HG03571 (cell line): Measurements from ENCODE around the gene PARN.
"Not testable (repeated sequence)": the region's sequence is repeated elsewhere in the genome, so short reads cannot be mapped to it uniquely, and the experiment has no call there.

Experiments
- ATAC-seq: cut with Tn5 transposase; IDR thresholded peaks from one replicate; pipeline ENCODE4 v1.9.1; 2021; ENCODE audit not compliant: unreplicated experiment

The PARN gene

GRCh38 chr16:14405611-14406537 lies 224.2 kb downstream of the PARN start:
- peak; percentile 81 for ATAC-seq

DNA sequence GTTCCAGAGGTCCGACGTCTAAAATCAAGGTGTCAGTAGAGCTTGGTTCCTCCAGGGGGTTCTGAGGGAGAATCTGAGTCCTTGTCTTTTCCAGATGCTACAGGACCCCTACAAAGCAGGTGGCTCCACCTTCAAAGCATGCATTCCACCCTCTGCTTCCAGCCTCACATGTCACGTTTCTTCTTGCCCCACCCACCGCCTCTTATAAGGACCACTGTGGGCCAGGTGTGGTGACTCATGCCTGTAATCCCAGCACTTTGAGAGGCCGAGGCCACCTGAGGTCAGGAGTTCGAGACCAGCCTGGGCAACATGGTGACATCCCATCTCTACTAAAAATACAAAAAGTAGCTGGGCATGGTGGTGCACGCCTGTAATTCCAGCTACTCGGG lies 227.1 kb downstream of the PARN start:
- not testable (repeated sequence) for ATAC-seq

DNA sequence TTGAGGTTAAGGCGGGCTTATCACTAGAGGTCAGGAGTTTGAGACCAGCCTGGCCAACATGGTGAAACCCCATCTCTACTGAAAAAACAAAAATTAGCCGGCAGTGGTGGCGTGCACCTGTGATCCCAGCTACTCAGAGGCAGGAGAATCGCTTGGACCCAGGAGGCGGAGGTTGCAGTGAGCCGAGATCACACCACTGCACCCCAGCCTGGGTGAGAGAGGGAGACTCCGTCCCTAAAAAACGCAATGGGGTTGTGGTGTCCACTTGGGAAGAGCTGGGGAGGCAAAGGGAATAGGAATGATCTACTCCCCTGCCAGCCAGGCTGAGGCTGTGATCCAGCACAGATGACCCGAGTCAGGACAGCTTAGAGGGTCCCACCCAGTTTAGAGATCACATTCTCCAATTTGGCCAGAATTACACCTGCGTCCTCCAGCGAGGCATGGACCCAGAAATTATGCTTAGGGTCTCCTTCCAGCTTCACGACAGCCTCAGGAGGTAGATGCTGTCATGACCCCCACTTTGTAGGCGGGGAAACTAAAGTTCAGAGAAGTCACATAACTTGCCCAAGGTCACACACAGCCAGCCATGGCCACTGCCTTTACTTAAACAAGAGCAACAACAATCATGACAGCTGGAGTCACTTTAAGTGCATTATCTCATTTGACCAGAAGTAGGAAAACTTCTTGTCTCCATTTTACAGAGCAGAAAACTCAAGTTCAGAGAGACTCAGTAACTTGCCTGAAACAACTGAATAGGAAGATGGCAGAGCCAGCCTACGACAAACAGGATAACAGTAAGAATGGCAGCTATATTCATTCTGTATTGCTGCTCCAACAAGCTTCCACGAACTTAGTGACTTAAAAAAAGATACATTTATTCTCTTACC lies 227.7 kb downstream of the PARN start:
- not testable (repeated sequence) for ATAC-seq

- not testable (repeated sequence) for ATAC-seq
These were observed 228.4 kb downstream of the PARN start for GRCh38 chr16:14401711-14402061.

GRCh38 chr16:14400978-14401710 lies 228.9 kb downstream of the PARN start:
- not testable (repeated sequence) for ATAC-seq

- no peak for ATAC-seq
These were observed 229.6 kb downstream of the PARN start for GRCh38 chr16:14400285-14400977.

GRCh38 chr16:14399378-14400284 lies 230.4 kb downstream of the PARN start:
- no peak for ATAC-seq

- no peak for ATAC-seq
These were observed 231.9 kb downstream of the PARN start for GRCh38 chr16:14398014-14398717.

- not testable (repeated sequence) for ATAC-seq
These were observed 234.3 kb downstream of the PARN start for GRCh38 chr16:14395710-14396304.

- no peak for ATAC-seq
These were observed 235.2 kb downstream of the PARN start for GRCh38 chr16:14394834-14395233.

GRCh38 chr16:14392960-14393359 lies 237.1 kb downstream of the PARN start:
- ATAC-seq: no peak

DNA sequence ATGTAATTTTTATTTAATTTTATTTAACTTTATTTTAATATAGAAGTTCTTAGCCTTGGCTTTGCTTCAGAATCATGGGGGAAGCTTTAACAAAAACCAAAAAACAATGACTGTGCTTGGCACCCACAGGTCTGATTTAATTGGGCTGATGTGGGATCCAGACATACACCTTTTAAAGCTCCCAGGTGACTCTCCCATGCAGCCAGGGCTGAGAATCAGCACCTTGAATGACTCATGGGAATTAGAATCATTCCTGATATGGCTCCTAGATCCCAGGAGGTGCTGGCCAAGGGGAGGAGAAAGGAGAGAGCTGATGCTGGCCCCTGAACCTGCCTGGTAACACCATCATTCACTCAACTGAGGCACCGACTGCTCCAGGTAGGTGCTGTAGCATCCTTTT lies 240.7 kb downstream of the PARN start:
- ATAC-seq: no peak

DNA sequence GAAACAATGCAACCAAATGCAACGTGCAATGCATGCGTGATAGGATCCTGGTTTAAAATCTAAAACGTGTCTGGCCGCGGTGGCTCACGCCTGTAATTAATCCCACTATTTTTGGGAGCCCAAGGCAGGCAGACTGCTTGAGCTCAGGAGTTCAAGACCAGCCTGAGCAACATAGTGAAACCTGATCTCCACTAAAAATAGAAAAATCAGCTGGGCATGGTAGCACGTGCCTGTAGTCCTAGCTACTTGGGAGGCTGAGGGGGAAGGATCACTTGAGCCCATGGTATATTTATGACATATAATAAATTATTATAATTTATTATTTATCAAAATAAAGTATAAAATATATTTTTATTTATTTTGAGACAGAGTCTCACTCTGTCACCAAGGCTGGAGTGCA lies 241.8 kb downstream of the PARN start:
- no peak for ATAC-seq

- no peak for ATAC-seq
These were observed 243.9 kb downstream of the PARN start for GRCh38 chr16:14386115-14386514.
